SKM-1 treated with dmso at 0.1 percent for 144 hours (cell line): ENCODE measurements around the gene ELF5.

Experiments used
- DNase-seq: peaks from one replicate; lab custom pipeline; 2025; ENCODE audit not compliant: unreplicated experiment; lab: John Stamatoyannopoulos, UW

The ELF5 gene

DNA sequence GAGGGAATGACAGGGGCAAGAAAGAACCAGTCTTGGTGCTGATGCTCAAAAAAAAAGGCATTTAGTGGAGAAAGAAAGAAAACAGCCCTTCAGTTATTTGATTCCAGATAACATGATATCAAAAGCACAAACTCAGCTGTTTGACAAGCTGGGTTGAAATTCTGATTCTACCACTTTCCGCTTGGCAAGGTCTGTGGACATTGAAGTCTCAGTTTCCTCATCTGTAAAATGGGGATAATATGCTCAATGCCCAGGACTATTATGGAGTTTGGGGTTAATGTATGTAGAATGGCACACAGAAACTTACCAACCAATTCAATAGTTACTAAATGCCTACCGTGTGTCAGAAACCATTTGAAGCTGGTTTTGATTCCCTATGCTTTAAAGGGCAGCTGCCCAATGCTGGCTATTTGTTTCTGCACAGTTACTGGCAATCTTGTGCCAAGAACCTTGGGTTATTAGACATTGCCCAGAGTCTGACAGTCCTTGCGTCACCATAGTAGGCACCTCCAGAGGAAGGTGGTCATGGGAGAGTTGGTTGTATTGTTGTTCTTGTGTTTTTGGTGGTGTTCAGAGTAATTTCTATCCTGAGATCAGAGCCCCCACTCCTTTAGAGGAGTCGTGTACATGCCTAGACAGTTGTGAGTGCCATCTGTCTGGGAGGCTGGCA, 19.5 kb downstream of the ELF5 start:
- no peak for DNase-seq

DNA sequence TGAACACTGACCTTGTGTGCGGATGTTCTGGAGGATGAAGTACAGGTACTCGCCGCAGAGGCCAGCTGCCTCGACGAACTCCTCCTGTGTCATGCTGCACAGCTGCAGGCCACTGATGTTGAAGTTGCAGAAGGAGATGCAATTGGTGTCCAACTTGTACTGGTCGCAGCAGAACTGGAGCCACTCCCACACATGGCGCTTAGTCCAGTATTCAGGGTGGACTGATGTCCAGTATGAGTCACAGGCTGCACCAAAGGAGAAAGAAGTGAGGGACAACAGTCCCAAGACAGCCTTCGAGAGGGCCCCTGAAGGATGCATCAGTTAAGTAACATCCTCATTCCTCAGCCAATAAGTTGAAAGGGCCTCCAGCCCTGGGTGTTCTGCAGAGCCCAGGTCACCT, 20.1 kb downstream of the ELF5 start:
- DNase-seq, result no peak

DNA sequence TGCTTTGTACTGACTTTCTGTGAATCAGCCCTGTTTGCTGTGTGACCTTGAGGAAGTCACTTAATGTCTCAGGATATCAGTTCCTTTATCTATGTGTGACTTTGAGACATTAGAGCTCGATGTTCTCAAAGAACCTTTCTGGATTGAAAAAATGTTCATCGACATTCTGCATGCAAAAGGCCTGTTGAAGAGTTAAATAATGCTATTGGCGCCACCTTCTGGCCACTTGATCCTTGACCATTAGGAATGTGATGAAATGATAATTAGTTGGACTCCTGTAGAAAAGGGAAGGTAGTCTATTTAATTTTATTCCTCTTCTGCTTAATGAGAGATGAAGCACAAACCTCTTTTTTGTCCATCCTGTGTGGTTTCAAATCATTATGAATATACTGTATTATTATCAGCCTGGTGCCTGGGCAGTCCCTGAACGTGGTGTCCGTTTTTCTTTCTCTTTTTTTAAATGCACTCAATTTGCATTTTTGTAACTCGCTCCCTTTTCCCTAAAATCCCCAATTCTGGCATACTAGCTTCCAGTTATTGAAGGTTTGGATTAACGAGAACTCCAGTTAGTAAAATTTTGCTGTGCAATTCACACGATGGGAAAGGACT, 20.7 kb downstream of the ELF5 start:
- peak; percentile 60 for DNase-seq

DNA sequence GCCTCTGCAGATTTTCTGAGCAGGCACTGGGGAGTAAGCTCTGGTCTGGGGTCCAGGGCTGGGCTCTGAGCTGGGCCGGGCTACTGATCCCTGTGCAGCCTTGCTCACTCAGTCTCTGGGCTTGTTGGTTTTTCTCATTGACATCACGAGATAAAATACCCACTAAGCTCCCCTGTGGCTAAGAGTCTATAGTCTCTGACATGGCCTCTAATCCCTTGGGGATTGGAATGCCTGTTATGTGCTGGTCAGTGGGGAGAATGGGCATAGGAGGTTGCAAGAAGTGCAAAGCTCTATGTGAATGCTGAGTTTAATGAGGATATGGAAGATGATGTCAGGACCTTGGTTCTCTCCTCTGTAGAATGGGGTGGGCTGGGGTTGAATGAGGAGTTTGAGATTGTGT, 23.3 kb downstream of the ELF5 start:
- no peak for DNase-seq

DNA sequence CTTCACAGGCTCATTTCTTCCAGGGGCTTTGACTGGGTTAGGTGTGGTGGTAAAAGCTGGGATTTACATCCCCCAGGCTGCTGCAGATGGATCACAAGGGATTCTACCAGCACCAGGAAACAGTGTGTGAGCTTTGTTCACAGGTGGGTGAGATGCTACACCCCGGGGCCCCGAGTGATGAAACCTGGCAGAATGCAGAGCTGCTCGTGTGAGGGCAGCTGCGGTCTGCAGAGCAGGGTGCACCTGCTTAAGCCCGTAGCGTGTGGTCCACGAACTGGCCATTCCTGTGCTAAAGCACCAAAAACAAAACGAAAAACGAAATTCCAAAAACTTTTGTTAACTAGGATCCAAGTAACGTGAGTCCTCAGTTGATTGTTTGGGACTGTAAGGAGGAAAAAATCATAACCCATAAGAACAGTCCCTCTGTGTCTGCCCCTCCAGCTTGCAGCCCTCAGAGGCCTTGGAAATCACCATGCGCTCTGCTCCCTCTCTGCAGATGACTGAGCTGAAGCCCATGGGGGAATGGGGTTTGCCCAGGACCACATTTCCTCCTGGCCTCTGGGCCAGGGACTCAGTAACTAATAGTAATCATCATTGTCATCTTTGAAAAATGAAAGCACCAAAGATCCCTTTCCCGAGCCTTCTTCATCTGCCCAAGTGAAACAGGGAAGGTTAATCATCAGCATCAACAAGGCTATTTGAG, 24.6 kb downstream of the ELF5 start:
- no peak for DNase-seq

DNA sequence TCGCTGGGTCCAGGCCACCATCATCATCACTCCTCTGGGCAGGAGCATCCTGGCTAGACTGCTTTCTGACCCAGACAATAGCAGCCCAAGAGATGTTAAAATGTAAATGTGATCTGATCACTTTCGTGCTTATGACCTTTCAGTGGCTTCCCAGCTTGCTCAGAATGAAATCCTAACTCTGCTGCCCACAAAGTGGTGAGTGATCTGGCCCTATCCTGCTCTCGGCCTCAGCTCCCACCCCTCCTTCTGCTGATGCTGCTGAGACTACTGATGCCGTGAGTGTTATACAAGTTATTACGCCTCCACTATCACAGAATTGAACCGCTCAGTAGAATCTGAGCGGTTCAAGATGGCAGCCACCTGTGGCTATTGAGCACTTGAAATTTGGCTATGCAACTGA, 26.2 kb downstream of the ELF5 start:
- DNase-seq, result no peak

DNA sequence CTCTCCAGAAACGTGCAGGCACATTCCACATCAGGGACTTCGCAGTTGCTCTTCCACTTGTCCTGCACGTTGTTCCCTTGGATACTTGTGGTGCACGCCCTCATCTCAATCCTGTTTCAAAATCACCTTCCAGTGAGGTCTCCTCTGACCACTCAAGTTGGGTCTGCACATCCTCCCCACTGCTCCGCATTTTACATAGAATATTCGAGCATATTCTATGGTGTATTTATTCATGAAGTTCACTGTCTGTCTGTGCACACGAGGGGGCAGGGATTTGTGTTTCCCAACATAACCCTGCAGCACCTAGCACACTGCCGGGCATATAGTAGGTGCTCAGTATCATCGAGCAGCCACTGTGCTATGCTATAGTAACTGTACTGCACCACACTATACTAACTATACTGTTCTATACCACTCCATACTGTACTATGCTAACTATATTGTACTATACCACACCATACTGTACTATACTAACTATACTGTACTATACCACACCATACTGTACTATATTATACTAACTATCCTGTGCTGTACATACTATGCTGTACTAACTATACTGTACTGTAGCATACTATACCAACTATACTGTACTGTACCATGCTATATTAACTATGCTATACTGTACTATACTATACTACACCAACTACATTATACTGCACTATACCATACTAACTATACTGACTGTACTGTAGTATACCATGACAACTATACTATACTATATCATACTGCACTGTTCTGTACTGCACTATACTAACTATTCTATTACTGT, 30.3 kb downstream of the ELF5 start:
- DNase-seq, result no peak

DNA sequence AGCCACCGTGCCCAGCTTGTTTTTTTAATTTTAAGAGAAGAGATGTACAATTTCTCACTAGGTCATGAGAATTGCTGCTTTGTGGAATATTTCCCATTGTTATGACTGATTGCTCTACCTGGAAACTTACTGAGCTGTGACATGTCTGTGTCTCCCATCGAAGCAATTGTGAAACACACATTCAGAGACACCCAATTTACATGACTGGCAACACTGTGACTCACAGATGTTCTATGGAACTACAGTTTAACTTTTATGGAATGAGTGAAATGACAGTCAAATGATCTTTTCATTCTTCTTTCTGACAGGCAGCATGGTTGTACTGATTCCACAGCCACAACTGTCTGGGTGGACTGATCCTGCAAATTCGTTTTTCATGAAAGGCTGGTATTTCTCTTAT, 32.3 kb downstream of the ELF5 start:
- DNase-seq, result no peak

DNA sequence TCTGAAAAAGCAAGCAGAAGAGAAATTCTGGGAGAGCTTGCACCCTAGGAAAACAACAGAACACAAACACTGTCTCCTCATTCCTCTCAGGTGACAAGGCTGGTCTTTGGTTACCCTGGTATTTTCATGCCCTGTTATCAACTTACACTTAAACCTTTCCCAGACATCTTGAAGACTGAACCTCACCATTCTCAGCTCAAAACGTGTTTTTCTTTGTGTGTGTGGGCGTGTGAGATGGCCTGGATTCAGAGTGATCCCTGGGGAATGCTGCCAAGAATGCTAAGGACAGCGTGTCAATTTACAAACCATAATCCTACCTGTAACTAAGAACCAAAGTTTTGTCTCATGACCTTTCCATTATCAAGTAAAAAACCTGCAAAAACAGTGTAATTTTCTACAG, 33.3 kb downstream of the ELF5 start:
- no peak for DNase-seq

DNA sequence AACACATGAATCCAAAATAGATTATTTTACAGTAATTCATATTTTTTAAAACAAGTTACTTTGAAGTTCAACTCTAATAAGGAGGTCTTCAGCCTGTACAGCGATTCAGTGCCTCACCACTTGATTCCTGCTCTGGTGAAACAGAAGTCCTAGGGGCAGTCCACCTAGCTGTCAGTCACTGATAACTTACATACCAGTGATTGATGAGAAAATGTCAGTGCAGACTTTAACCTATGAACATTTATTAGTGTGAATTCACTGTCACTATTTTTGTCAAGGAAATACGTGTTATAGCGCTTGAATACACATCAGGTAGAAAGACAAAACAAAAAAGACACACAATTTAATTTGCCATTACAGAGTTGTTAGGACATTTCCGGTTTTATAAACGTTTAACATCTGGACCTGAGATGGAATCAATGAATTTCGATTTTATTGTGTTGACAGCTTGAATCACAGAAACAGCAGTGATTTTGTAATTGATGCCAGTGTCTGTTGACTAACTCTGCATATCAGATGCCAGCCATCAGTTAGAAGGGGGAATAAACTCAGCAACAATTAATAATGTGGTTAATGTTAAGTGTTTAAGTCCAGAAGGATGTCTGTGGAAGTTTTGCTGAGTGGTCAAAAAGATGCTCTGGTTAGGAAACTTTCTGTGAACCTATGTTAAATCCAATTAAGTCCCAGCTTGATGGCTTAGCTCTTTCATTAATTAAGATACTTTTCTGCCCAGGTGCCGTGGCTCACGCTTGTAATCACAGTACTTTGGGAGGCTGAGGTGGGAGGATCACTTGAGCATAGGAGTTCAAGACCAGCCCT, 34.5 kb downstream of the ELF5 start:
- no peak for DNase-seq

DNA sequence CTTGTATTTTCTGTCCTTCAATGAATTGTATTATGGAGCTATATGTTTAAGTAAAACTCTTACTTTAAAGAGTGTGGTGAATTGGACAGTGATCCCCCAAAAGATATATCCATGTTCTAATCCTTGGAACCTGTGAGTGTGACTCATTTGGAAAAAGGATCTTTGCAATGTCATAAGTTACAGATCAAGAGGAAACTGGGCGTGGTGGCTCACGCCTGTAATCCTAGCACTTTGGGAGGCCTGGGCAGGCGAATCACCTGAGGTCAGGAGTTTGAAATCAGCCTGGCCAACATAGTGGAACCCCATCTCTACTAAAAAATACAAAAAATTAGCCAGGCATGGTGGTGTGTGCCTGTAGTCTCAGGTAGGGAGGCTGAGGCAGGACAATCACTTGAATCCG, 36.7 kb downstream of the ELF5 start:
- no peak for DNase-seq

DNA sequence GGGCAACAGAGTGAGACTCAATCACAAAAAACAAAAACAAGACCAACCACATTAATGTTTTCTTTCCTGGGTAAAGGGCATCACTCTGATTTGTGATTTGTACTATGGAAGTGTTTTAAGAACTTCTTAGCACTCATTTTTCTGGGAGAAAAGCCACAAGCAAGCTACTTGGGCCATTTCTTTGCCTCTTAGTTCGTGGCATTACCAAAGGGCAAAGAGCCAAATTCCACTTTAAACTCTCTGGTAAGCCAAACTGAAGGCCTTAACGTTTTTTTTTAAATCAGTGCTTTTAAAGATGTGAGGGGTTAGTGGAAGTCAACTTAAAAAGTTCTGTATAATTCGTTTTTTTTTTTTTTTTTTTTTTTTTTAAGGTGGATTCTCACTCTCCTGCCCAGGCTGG, 37.9 kb downstream of the ELF5 start:
- DNase-seq, result no peak

DNA sequence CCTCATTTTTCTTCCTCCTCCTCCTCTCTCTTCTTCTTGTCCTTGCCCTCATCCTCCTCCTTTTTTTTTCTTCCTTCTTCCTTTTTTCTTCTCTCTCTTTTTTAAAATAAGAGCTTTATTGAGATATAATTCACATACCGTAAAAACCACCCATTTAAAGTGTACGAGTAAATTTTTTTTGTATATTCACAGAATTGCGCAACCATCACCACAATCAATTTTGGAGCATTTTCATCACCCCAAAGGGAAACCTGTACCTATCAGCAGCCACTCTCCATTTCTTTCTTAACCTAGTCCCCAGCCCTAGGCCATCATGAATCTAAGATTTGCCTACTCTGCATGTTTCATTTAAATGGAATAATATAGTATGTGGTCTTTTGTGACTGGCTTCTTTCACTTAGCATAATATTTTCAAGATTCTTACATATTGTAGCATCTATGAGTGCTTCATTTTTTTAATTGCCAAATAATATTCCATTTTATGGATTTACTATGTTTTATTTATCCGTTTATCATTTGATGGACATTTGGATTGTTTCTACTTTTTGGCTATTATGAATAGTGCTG, 39.9 kb downstream of the ELF5 start:
- DNase-seq, result no peak

DNA sequence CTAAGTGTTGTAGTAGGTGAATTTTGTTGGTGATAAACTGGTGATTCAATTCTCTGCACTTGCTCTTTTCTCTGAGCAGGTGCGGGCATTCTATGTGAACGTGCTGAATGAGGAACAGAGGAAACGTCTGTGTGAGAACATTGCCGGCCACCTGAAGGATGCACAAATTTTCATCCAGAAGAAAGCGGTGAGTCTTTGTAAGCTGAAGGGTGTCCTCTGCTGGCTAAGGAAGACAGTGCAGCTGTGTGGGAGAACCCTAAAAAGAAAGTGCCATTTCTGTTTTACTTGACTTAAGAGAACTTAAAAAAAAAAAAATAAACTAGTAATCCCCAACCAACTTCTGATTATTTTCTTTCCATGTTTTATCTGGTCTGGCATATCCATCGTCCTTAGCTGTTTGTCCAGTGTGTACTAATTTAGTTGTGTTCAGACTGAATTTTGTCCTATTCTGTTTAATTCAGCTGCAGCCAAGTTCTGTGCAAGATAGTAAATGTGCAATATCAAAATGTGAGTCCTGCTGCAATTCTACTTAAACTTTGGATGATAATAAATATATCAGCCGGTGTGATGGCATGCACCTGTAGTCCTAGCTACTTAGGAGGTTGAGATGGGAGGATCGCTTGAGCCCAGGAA, 45.3 kb downstream of the ELF5 start:
- peak; percentile 37 for DNase-seq

DNA sequence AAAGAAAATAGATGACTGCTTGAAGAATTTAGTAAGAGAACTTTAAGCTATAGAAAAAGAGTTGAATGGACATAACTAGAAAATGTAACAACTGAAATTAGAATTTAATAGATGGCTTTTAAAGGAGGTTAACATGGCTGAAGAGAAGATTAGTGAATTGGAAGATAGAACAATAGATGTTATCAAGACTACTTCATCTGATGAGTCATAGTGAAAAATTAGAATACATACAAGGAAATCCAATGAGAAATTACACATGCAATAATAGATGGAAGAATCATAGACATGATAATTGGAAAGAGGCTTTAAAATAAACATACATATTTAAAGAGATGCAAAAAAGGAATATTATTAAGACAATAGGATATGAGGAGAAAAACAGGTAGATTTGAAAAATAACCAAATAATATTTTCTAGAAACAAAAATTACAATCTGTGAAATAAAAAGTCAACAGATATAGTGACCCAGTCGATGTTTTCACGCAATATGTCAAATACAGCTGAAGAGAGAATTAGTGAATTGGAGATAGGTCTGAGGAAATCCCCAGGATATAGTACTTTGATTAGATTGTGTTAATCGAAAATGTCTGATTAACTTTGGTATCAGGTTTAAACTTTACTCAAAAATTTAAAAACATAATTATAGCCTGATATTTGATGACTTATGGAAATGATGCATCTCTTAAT, 46.6 kb downstream of the ELF5 start:
- no peak for DNase-seq

DNA sequence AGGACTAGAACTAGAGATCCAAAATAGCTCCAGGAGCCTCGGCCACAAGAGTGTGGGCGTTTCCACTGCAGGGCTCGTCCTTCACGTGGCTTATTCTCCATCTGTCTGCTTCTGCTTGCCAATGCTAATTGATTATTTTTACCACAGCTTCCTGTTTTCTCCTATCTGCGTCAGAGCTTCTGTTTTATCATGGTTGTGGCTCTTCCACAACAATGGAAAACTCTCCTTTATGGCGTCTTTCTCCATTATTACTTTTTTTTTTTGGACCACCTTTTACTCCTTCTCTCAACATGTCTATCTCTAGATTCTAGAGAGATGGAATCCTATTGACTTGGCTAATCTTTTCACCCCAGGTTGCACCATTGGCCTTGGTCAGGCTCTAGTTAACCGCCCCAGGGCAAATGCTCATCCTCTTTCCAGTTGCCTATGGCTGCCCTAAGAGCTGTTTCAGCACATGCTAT, 49.0 kb downstream of the ELF5 start:
- DNase-seq, result peak; percentile 53

DNA sequence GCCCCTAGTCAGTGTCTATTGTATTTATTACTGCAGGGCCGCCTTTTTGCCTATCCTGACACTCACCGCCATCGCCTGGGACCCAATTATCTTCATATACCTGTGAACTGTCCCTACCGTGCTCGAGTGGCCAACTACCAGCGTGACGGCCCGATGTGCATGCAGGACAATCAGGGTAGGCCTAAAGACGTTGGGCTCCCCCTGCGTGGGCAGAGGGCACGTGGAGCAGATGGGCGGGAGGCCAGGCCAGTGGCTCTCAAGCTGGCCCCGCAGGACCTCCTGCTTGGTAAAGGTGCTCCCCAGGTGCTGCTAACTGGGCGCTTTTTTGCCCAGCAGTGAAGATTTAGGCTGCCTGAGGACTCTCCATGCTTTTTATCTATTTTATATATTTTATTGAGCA, 52.4 kb downstream of the ELF5 start:
- no peak for DNase-seq

DNA sequence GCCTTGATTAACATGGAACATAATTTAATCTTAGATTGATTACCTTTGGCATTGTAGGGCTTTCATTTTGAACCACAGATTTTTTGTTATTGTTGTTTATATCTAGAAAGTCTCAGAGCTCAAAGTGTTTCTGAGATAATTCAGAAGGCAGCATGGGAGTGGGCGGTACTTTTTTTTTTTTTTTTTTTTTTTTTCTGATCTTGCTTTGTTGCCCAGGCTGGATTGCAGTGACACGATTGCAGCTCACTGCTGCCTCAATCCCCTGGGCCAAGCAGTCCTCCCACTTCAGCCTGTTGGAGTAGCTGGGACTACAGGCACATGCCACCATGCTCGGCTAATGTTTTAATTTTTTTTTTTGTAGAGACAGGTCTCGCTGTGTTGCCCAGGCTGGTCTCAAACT, 53.3 kb downstream of the ELF5 start:
- no peak for DNase-seq

DNA sequence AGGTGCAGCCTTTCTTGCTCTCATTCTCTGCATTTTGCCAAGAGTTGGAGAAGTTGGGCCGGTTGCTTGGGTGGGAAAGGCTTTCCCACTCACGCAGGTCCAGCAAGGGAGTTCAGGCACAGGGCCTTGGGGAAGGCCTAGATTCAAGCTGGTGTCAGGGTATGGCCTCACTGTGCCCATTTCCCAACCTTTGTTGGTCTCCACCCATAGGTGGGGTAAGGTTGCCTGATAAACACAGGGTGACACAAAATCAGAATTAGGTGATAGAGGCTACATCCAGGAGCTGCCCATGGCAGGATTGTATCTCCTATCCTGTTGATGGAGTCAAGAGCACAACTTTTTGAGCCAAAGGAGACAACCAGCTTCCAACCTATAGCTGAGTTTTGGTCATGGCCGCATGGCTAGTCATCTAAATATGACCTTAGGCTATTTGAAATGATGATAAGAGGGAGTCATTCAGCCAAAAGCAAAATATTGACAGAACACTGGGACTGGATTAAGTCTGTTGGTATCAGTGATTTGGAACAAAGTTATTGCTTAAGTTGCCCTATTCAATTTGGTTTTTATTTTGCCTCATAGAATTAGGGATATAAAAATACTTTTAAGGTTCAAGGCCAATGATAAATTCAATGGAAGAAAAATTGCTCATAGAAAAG, 54.0 kb downstream of the ELF5 start:
- no peak for DNase-seq
